Suprapubic skin (tissue), 4 donors: ENCODE data around the gene GNGT2. TPM values are rescaled to one million over a fixed set of nuclear protein-coding genes. Genes with fewer than 3 reads are reported as not detected.

Experiments used
- DNase-seq, 2 donors: peaks; one replicate each; pipeline ENCODE4 v3.0.0-alpha.2; 2019; ENCODE audit warnings: low spot score in 2 of 2
- H3K27ac ChIP-seq: fragments of 200-600 bp; sonication (generic); one replicate; pipeline ENCODE4 v1.5.1; 2019
- H3K27me3 ChIP-seq: fragments of 200-600 bp; sonication (generic); one replicate; pipeline ENCODE4 v1.5.1; 2019
- H3K36me3 ChIP-seq: fragments of 200-600 bp; sonication (generic); one replicate; pipeline ENCODE4 v1.5.1; 2019
- H3K4me1 ChIP-seq: fragments of 200-600 bp; sonication (generic); one replicate; pipeline ENCODE4 v1.5.1; 2019
- H3K4me3 ChIP-seq: fragments of 200-600 bp; sonication (generic); one replicate; pipeline ENCODE4 v1.5.1; 2019; ENCODE audit warnings: mild to moderate bottlenecking
- H3K9me3 ChIP-seq: fragments of 200-600 bp; sonication (generic); one replicate; pipeline ENCODE4 v1.5.1; 2019
- CTCF ChIP-seq, 2 donors: fragments of 200-600 bp in 1 of 2; fragments of 450-650 bp in 1 of 2; sonication (generic) in 1 of 2; IDR thresholded peaks; one replicate each; pipeline ENCODE4 v1.5.1; 2016 to 2019; ENCODE audit warnings: antibody characterized with exemption in 2 of 2, mild to moderate bottlenecking in 1 of 2, moderate library complexity in 1 of 2
- EP300 ChIP-seq: sonication (generic); formaldehyde crosslinking; IDR thresholded peaks from one replicate; pipeline ENCODE4 v1.6.1; 2017; ENCODE audit warnings: antibody characterized with exemption
- POLR2A ChIP-seq, 2 donors: fragments of 450-650 bp; IDR thresholded peaks; one replicate each; pipeline ENCODE4 v1.6.1; 2017; ENCODE audit warnings: antibody characterized with exemption in 2 of 2, mild to moderate bottlenecking in 2 of 2, moderate library complexity in 2 of 2
- POLR2AphosphoS5 ChIP-seq, 3 donors: sonication (generic); formaldehyde crosslinking; IDR thresholded peaks; one replicate each; pipeline ENCODE4 v1.6.1; 2017; ENCODE audit warnings: antibody characterized with exemption in 3 of 3
- WGBS: methylation state at CpG from one replicate; pipeline ENCODE4 v1.1.5; 2018; 5-methylcytosine and 5-hydroxymethylcytosine counted together
- total RNA-seq, 4 donors: library from RNA; depleted of rRNA; stranded (reverse); fragments of >200 nt; gene quantifications; one replicate each; pipeline ENCODE4 v1.1.0, GENCODE V29; 2016

The GNGT2 gene
- total RNA-seq, 4 donors from 2014 or later: 1.7 TPM; not detected in 3

GRCh38 chr17:49168706-49169105, 41.7 kb downstream of the GNGT2 start:
- Histone ChIP-seq H3K27me3 (peaks cover 54% of the 10 kb centered on the region), H3K4me3 (no peak overlapping the region), H3K27ac (no peak overlapping the region), H3K36me3 (no peaks in the 10 kb centered on the region), H3K4me1 (no peaks in the 10 kb centered on the region), H3K9me3 (no peaks in the 10 kb centered on the region)
- DNase-seq: no peak
- TF ChIP-seq POLR2A (IDR thresholded peaks at IDR 0.05) (no peak), CTCF (IDR thresholded peaks at IDR 0.05) (no peak), EP300 (no peak), POLR2AphosphoS5 (IDR thresholded peaks at IDR 0.05) (no peak)
- 62% methylated on average over 9 of the region's 9 CpGs for WGBS

GRCh38 chr17:49165143-49165542, 45.2 kb downstream of the GNGT2 start:
- TF ChIP-seq POLR2A (IDR thresholded peaks at IDR 0.05) (no peak), EP300 (no peak), POLR2AphosphoS5 (IDR thresholded peaks at IDR 0.05) (no peak), CTCF (IDR thresholded peaks at IDR 0.05) (no peak)
- H3K4me1 ChIP-seq: no peaks in the 10 kb centered on the region
- H3K27ac ChIP-seq: no peak overlapping the region
- no peaks in the 10 kb centered on the region for H3K9me3 ChIP-seq
- no peak for DNase-seq
- H3K36me3 ChIP-seq: no peaks in the 10 kb centered on the region
- WGBS: 88% methylated on average over 2 of the region's 2 CpGs
- H3K4me3 ChIP-seq: no peak overlapping the region
- H3K27me3 ChIP-seq: peaks cover 51% of the 10 kb centered on the region

- no peak overlapping the region for H3K27ac ChIP-seq
- DNase-seq: no peak
- H3K27me3 ChIP-seq: peaks cover 44% of the 10 kb centered on the region
- no peak for TF ChIP-seq CTCF (IDR thresholded peaks at IDR 0.05)
- TF ChIP-seq POLR2A (IDR thresholded peaks at IDR 0.05): no peak
- no peak for TF ChIP-seq EP300
- no peak for TF ChIP-seq POLR2AphosphoS5 (IDR thresholded peaks at IDR 0.05)
- no peaks in the 10 kb centered on the region for H3K9me3 ChIP-seq
- no peaks in the 10 kb centered on the region for H3K36me3 ChIP-seq
- H3K4me3 ChIP-seq: no peak overlapping the region
- 62% methylated on average over 4 of the region's 4 CpGs for WGBS
- H3K4me1 ChIP-seq: no peaks in the 10 kb centered on the region
Observed at GRCh38 chr17:49162866-49163265, 47.5 kb downstream of the GNGT2 start.

GRCh38 chr17:49157784-49158183, 52.6 kb downstream of the GNGT2 start:
- no peak overlapping the region for H3K4me3 ChIP-seq
- 77% methylated on average over 8 of the region's 8 CpGs for WGBS
- no peaks in the 10 kb centered on the region for H3K4me1 ChIP-seq
- peaks cover 48% of the 10 kb centered on the region for H3K27me3 ChIP-seq
- no peaks in the 10 kb centered on the region for H3K9me3 ChIP-seq
- H3K27ac ChIP-seq: no peak overlapping the region
- TF ChIP-seq EP300: no peak
- no peak for TF ChIP-seq CTCF (IDR thresholded peaks at IDR 0.05)
- TF ChIP-seq POLR2A (IDR thresholded peaks at IDR 0.05): no peak
- TF ChIP-seq POLR2AphosphoS5 (IDR thresholded peaks at IDR 0.05): no peak
- DNase-seq: no peak
- no peaks in the 10 kb centered on the region for H3K36me3 ChIP-seq

- TF ChIP-seq POLR2A (IDR thresholded peaks at IDR 0.05): no peak
- no peak for TF ChIP-seq EP300
- TF ChIP-seq CTCF (IDR thresholded peaks at IDR 0.05): no peak
- TF ChIP-seq POLR2AphosphoS5 (IDR thresholded peaks at IDR 0.05): no peak
- no peak overlapping the region for H3K27ac ChIP-seq
- no peak overlapping the region for H3K4me3 ChIP-seq
- H3K9me3 ChIP-seq: no peaks in the 10 kb centered on the region
- no peak for DNase-seq
- H3K4me1 ChIP-seq: no peaks in the 10 kb centered on the region
- WGBS: 82% methylated on average over 11 of the region's 11 CpGs
- H3K36me3 ChIP-seq: no peaks in the 10 kb centered on the region
- H3K27me3 ChIP-seq: peaks cover 54% of the 10 kb centered on the region
Observed at GRCh38 chr17:49156256-49156655, 54.1 kb downstream of the GNGT2 start.

Other genes with a start within 250 kb of the GNGT2 start
- gene GIP, start 242.0 kb downstream of the GNGT2 start, total RNA-seq: not detected
- not detected for gene IGF2BP1, start 213.2 kb downstream of the GNGT2 start, total RNA-seq
- 1 to 10 TPM in 3 of 4 donors, under 1 TPM in 1; 0.68 to 2.6 (median 2.1) TPM for gene B4GALNT2, start 77.8 kb downstream of the GNGT2 start, total RNA-seq
- gene ABI3, start 133 bp upstream of the GNGT2 start, total RNA-seq: 1 to 10 TPM; 2.3 to 6.7 (median 3.0) TPM
- gene PHOSPHO1, start 20.2 kb upstream of the GNGT2 start, total RNA-seq: under 1 TPM in 2 of 4 donors, not detected in 2; 0.70 to 0.79 TPM
- gene ZNF652, start 151.7 kb upstream of the GNGT2 start, total RNA-seq: 100 to 1,000 TPM in 1 of 4 donors, 10 to 100 TPM in 3; 76.6 to 148 (median 83.2) TPM
- gene PHB1, start 204.3 kb upstream of the GNGT2 start, total RNA-seq: 10 to 100 TPM; 63.8 to 92.5 (median 86.4) TPM